Stomach (tissue), 9 donors: ENCODE results near the gene TSC22D4. TPM values are rescaled to one million over a fixed set of nuclear protein-coding genes. Genes with fewer than 3 reads are reported as not detected.

Experiments used
- DNase-seq, 2 donors: peaks; one replicate each; pipeline versions ENCODE4 v3.0.0 to v3.0.0-alpha.2; 2013 to 2019
- H3K27ac ChIP-seq, 5 donors: fragments of 200-600 bp in 4 of 5; sonication (generic) in 4 of 5; one replicate each; pipeline ENCODE4 v1.5.1; 2013 to 2019; ENCODE audit warnings: mild to moderate bottlenecking in 1 of 5, moderate library complexity in 1 of 5
- H3K27me3 ChIP-seq, 3 donors: fragments of 200-600 bp; sonication (generic); one replicate each; pipeline ENCODE4 v1.5.1; 2017 to 2019; ENCODE audit warnings: mixed run types in 1 of 3
- H3K36me3 ChIP-seq, 4 donors: fragments of 200-600 bp; sonication (generic); 1 replicate in 3 of 4; 2 replicates in 1 of 4; pipeline ENCODE4 v1.5.1; 2016 to 2019
- H3K4me1 ChIP-seq, 4 donors: fragments of 200-600 bp; sonication (generic); one replicate each; pipeline ENCODE4 v1.5.1; 2016 to 2019
- H3K4me3 ChIP-seq, 4 donors: fragments of 200-600 bp; sonication (generic) in 3 of 4; one replicate each; pipeline ENCODE4 v1.5.1; 2016 to 2019; ENCODE audit warnings: mild to moderate bottlenecking in 1 of 4
- H3K9me3 ChIP-seq, 4 donors: fragments of 200-600 bp; sonication (generic); one replicate each; pipeline ENCODE4 v1.5.1; 2016 to 2019
- EP300 ChIP-seq: sonication (generic); formaldehyde crosslinking; IDR thresholded peaks from one replicate; pipeline ENCODE4 v1.6.1; 2017; ENCODE audit warnings: antibody characterized with exemption
- POLR2A ChIP-seq, 4 donors: fragments of 450-650 bp; IDR thresholded peaks; one replicate each; pipeline ENCODE4 v1.6.1; 2016; ENCODE audit warnings: antibody characterized with exemption in 4 of 4, control low read depth in 2 of 4, mild to moderate bottlenecking in 1 of 4, moderate library complexity in 1 of 4
- POLR2AphosphoS5 ChIP-seq, 3 donors: sonication (generic); formaldehyde crosslinking; IDR thresholded peaks; one replicate each; pipeline ENCODE4 v1.6.1; 2016; ENCODE audit warnings: antibody characterized with exemption in 3 of 3
- WGBS, 5 donors: extraction: QIAGEN DNeasy Blood & Tissue Kit in 3 of 5; methylation state at CpG; one replicate each; pipeline versions ENCODE4 v1.1.5 to v1.1.7; 2013 to 2018; 5-methylcytosine and 5-hydroxymethylcytosine counted together
- intact Hi-C: fragments of 100-400 bp; cut with DNase I; formaldehyde crosslinking; loops from one replicate; pipeline ENCODE4 v1.15.1; 2023; ENCODE audit warnings: low total_unique reads
- polyA plus RNA-seq, 3 donors: library from polyadenylated mRNA; stranded (reverse); fragments of 200-250 nt; gene quantifications; one replicate each; pipeline ENCODE4 v1.2.3, GENCODE V29; 2013
- total RNA-seq, 5 donors: library from RNA; depleted of rRNA; stranded (reverse); fragments of >200 nt; gene quantifications; one replicate each; pipeline versions ENCODE4 v1.1.0 to v1.2.3, GENCODE V29; 2014 to 2016
- TF ChIP-seq, protein P1 (sequence below), 7 experiments: fragments of 450-650 bp in 4 of 7; fragments of 200-600 bp in 3 of 7; sonication (generic) in 3 of 7; IDR thresholded peaks; one replicate each; pipeline ENCODE4 v1.5.1; 2016 to 2019; ENCODE audit warnings: antibody characterized with exemption in 7 of 7, control low read depth in 2 of 7, mild to moderate bottlenecking in 1 of 7
- donor health status: healthy with polysubstance abuse.
- donor health status: Bipolar disorder and iron deficiency.
- donor health status: healthy.

TSC22D4 gene
- total and polyA plus RNA-seq, 8 donors, result 9.4 to 120 (median 31.5) TPM

DNA sequence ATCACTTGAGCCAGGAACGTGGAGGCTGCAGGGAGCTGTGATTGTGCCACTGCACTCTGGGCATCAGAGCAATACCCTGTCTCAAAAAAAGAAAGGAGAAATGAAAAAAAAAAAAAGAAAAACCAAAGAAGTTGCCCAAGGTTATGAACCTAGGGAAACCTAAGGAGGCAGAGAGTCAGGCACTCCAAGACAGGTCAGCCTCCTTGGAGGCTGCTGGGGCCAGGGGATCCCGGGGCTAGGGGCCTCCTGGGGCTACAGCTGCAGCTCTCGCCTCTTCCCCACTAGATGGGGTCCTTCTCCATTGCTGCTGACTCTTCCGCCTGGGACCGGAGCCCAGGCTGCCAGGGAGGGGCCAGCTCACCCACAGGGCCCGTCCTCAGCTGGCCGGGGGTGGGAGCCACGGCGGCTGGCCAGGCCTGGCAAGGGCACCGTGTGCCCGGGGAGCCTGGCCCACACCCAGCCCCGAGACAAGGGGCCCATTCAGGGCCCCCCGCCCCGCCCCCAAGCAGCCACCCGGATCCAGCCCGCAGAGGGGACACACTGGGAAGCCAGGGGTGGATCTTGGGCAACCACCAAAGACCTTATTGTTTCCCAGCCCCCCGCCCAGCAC, 13.2 kb downstream of the TSC22D4 start:
- peak; percentile 87 to 93 for DNase-seq
- Histone ChIP-seq H3K27ac (peak overlapping the region in 4 of 5 donors; percentile 41 to 74 (median 54)), H3K4me1 (peaks cover 19 to 51% (median 36%) of the 10 kb centered on the region in 4 donors), H3K9me3 (no peaks in the 10 kb centered on the region), H3K27me3 (no peaks in the 10 kb centered on the region), H3K36me3 (peaks cover 2 to 65% (median 41%) of the 10 kb centered on the region in 4 donors), H3K4me3 (peak overlapping the region in 3 of 4 donors; percentile 9 to 15 (median 13))
- TF ChIP-seq EP300 (no peak), POLR2AphosphoS5 (IDR thresholded peaks at IDR 0.05) (peak in 1 of 3 donors; percentile 86), POLR2A (IDR thresholded peaks at IDR 0.05) (no peak)
- TF ChIP-seq, protein P1, sequence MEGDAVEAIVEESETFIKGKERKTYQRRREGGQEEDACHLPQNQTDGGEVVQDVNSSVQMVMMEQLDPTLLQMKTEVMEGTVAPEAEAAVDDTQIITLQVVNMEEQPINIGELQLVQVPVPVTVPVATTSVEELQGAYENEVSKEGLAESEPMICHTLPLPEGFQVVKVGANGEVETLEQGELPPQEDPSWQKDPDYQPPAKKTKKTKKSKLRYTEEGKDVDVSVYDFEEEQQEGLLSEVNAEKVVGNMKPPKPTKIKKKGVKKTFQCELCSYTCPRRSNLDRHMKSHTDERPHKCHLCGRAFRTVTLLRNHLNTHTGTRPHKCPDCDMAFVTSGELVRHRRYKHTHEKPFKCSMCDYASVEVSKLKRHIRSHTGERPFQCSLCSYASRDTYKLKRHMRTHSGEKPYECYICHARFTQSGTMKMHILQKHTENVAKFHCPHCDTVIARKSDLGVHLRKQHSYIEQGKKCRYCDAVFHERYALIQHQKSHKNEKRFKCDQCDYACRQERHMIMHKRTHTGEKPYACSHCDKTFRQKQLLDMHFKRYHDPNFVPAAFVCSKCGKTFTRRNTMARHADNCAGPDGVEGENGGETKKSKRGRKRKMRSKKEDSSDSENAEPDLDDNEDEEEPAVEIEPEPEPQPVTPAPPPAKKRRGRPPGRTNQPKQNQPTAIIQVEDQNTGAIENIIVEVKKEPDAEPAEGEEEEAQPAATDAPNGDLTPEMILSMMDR (IDR thresholded peaks at IDR 0.05), result peak in 5 of 7 experiments; percentile 32 to 70 (median 67)
- intact Hi-C loops, result no loop called here
- WGBS, 5 donors, result 3 to 18% (median 11%) methylated on average over 3 to 17 of the region's 17 CpGs

DNA sequence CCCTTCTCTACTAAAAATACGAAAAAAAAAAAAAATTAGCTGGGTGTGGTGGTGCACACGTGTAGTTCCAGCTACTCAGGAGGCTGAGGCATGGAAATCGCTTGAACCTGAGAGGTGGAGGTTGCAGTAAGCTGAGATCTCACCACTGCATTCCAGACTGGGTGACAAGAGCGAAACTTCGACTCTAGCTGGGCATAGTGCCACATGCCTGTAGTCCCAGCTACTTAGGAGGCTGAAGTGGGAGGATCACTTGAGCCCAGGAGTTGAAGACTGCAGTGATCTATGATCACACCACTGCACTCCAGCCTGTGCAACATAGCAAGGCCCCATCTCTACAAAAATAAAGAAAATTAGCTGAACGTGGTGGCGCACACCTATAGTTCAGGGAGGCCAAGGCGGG, 13.7 kb downstream of the TSC22D4 start:
- intact Hi-C loops, result no loop called here
- H3K36me3 ChIP-seq, result peaks cover 0 to 65% (median 36%) of the 10 kb centered on the region in 4 donors
- no peak for DNase-seq

DNA sequence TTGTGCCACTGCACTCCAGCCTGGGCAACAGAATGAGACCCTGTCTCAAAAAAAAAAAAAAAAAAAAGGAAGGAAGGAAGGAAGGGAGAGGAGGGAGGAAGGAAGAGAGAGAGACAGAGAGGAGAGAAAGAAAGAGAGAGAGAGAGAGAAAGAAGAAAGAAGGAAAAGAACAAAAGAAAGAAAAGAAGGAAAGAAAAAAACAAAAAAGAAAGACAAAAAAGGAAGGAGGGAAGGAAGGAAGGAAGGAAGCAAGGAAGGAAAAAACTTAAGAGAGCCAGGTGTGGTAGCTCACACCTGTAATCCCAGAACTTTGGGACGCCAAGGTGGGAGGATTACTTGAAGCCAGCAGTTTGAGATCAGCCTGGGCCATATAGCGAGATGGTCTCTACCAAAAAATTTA, 14.2 kb downstream of the TSC22D4 start:
- peaks cover 18 to 47% (median 33%) of the 10 kb centered on the region in 4 donors for H3K4me1 ChIP-seq
- DNase-seq, result no peak
- peaks cover 0 to 65% (median 32%) of the 10 kb centered on the region in 4 donors for H3K36me3 ChIP-seq
- H3K27me3 ChIP-seq, result no peaks in the 10 kb centered on the region
- no peak for TF ChIP-seq POLR2A (IDR thresholded peaks at IDR 0.05)
- TF ChIP-seq, protein P1 (IDR thresholded peaks at IDR 0.05), result no peak
- no peak for TF ChIP-seq POLR2AphosphoS5 (IDR thresholded peaks at IDR 0.05)
- TF ChIP-seq EP300, result no peak
- H3K27ac ChIP-seq, result no peak overlapping the region
- H3K9me3 ChIP-seq, result no peaks in the 10 kb centered on the region
- intact Hi-C loops, result no loop called here
- 90 to 97% (median 93%) methylated on average over 2 of the region's 2 CpGs for WGBS, 5 donors
- H3K4me3 ChIP-seq, result no peak overlapping the region

More for the DNA sequence above, 13.7 kb downstream of the TSC22D4 start:
- TF ChIP-seq EP300 (no peak), POLR2A (IDR thresholded peaks at IDR 0.05) (no peak), POLR2AphosphoS5 (IDR thresholded peaks at IDR 0.05) (no peak)
- TF ChIP-seq, protein P1 (IDR thresholded peaks at IDR 0.05), result no peak
- WGBS, 5 donors, result 46 to 67% (median 60%) methylated on average over 8 of the region's 8 CpGs
- Histone ChIP-seq H3K4me1 (peaks cover 19 to 51% (median 36%) of the 10 kb centered on the region in 4 donors), H3K9me3 (no peaks in the 10 kb centered on the region), H3K27ac (peak overlapping the region in 2 of 5 donors; percentile 57 to 74), H3K27me3 (no peaks in the 10 kb centered on the region), H3K4me3 (no peak overlapping the region)

- Histone ChIP-seq H3K27me3 (no peaks in the 10 kb centered on the region), H3K4me1 (peaks cover 13 to 41% (median 27%) of the 10 kb centered on the region in 4 donors), H3K9me3 (no peaks in the 10 kb centered on the region), H3K4me3 (no peak within 1 kb of the TSS), H3K27ac (no peak within 1 kb of the TSS), H3K36me3 (peaks cover 0 to 60% (median 34%) of the 10 kb centered on the region in 4 donors)
- intact Hi-C loops, result no loop called here
- no peak for DNase-seq
- no peak for TF ChIP-seq EP300
- TF ChIP-seq, protein P1 (IDR thresholded peaks at IDR 0.05), result no peak
- TF ChIP-seq POLR2AphosphoS5 (IDR thresholded peaks at IDR 0.05), result no peak
- no peak for TF ChIP-seq POLR2A (IDR thresholded peaks at IDR 0.05)
- 81 to 89% (median 82%) methylated on average over 6 to 7 of the region's 7 CpGs for WGBS, 5 donors
Measured at GRCh38 chr7:100464210-100464660, 14.8 kb downstream of the TSC22D4 start, which contains the start of gene SPACDR. Gene SPACDR, minus strand, starts transcription at chr7:100464260. Its CDS starts 235 bp downstream, at chr7:100464025.
